Measurements from ENCODE around the gene TMEM184A. TPM values are rescaled to one million over a fixed set of nuclear protein-coding genes. Genes with fewer than 3 reads are reported as not detected.

Gene TMEM184A
- total and polyA plus RNA-seq, 11 donors = 0.19 to 0.99 (median 0.47) TPM

GRCh38 chr7:1559626-1560590 lies 3.9 kb upstream of the TMEM184A start:
- Histone ChIP-seq H3K27ac (no peak overlapping the region), H3K9me3 (no peaks in the 10 kb centered on the region), H3K4me1 (peaks cover 0 to 23% (median 12%) of the 10 kb centered on the region in 12 donors), H3K36me3 (no peaks in the 10 kb centered on the region), H3K4me3 (no peak overlapping the region), H3K27me3 (peaks cover 0 to 3% (median 0%) of the 10 kb centered on the region in 9 donors)
- TF ChIP-seq POLR2A (IDR thresholded peaks at IDR 0.05) (no peak), CTCF (IDR thresholded peaks at IDR 0.05) (no peak)
- ATAC-seq = no peak
- intact Hi-C loops (cut with DNase I) = loop anchor here in 6 of 10 donors (5.0 to 10.0 kb wide), 3 partner anchors 48 to 55 kb away; partner anchors contain the start of gene INTS1 (in 2 of the 6)
- peak in 3 of 5 donors; percentile 20 to 46 (median 23) for DNase-seq
- WGBS, 4 donors = 87 to 89% (median 88%) methylated on average over 12 to 28 of the region's 28 CpGs

GRCh38 chr7:1558841-1559625 lies 3.0 kb upstream of the TMEM184A start:
- H3K27me3 ChIP-seq = peaks cover 0 to 3% (median 0%) of the 10 kb centered on the region in 9 donors
- 86 to 92% (median 91%) methylated on average over 12 to 32 of the region's 32 CpGs for WGBS, 4 donors
- no peaks in the 10 kb centered on the region for H3K9me3 ChIP-seq
- H3K36me3 ChIP-seq = no peaks in the 10 kb centered on the region
- peak overlapping the region in 1 of 12 donors; percentile 2 for H3K27ac ChIP-seq
- H3K4me1 ChIP-seq = peaks cover 0 to 25% (median 12%) of the 10 kb centered on the region in 12 donors
- ATAC-seq (no peak), DNase-seq (peak in 2 of 5 donors; percentile 23 to 49)
- intact Hi-C loops (cut with DNase I) = loop anchor here in 8 of 10 donors (1.0 to 10.0 kb wide), 5 partner anchors 47 to 55 kb away; partner anchors contain the start of gene INTS1 (in 3 of the 8)
- TF ChIP-seq CTCF (IDR thresholded peaks at IDR 0.05) (no peak), POLR2A (IDR thresholded peaks at IDR 0.05) (no peak)
- H3K4me3 ChIP-seq = no peak overlapping the region

- peaks cover 0 to 25% (median 12%) of the 10 kb centered on the region in 12 donors for H3K4me1 ChIP-seq
- ATAC-seq (peak; percentile 66 to 81 (median 74)), DNase-seq (peak in 4 of 5 donors; percentile 60 to 82 (median 71))
- H3K36me3 ChIP-seq = no peaks in the 10 kb centered on the region
- H3K9me3 ChIP-seq = no peaks in the 10 kb centered on the region
- H3K4me3 ChIP-seq = peak overlapping the region in 1 of 12 donors; percentile 12
- TF ChIP-seq CTCF (IDR thresholded peaks at IDR 0.05) (peak; percentile 9 to 69 (median 52)), POLR2A (IDR thresholded peaks at IDR 0.05) (no peak)
- H3K27me3 ChIP-seq = peaks cover 0 to 3% (median 0%) of the 10 kb centered on the region in 9 donors
- intact Hi-C loops (cut with DNase I) = loop anchor here in 8 of 10 donors (1.0 to 10.0 kb wide), 5 partner anchors 46 to 54 kb away; partner anchors contain the start of gene INTS1 (in 3 of the 8)
- H3K27ac ChIP-seq = peak overlapping the region in 1 of 12 donors; percentile 2
- WGBS, 4 donors = 29 to 38% (median 35%) methylated on average over 16 to 24 of the region's 24 CpGs
Observed at GRCh38 chr7:1558181-1558811, 2.3 kb upstream of the TMEM184A start.

All from heart left ventricle (tissue), 16 donors.